GM12892 (cell line): ENCODE results near the gene MT1E.

Source experiments
- DNase-seq: peaks from one replicate; pipeline ENCODE4 v3.0.0; 2011; ENCODE audit not compliant: insufficient read length
- FAIRE-seq: peaks from 2 replicates; lab custom pipeline; 2011; peaks lifted over from hg19 to GRCh38; lab: Jason Lieb, UNC
- POLR2A ChIP-seq: IDR thresholded peaks from 2 replicates; pipeline ENCODE4 v1.6.1; 2011; ENCODE audit warnings: low read depth, low read length, control low read depth
- POLR2AphosphoS5 ChIP-seq: IDR thresholded peaks from 2 replicates; pipeline ENCODE4 v1.6.1; 2011; ENCODE audit warnings: low read depth, low read length, control low read depth
- TAF1 ChIP-seq: IDR thresholded peaks from 2 replicates; pipeline ENCODE4 v1.6.1; 2011; ENCODE audit warnings: low read depth, mild to moderate bottlenecking, control low read depth, low read length, borderline replicate concordance

The MT1E gene

DNA sequence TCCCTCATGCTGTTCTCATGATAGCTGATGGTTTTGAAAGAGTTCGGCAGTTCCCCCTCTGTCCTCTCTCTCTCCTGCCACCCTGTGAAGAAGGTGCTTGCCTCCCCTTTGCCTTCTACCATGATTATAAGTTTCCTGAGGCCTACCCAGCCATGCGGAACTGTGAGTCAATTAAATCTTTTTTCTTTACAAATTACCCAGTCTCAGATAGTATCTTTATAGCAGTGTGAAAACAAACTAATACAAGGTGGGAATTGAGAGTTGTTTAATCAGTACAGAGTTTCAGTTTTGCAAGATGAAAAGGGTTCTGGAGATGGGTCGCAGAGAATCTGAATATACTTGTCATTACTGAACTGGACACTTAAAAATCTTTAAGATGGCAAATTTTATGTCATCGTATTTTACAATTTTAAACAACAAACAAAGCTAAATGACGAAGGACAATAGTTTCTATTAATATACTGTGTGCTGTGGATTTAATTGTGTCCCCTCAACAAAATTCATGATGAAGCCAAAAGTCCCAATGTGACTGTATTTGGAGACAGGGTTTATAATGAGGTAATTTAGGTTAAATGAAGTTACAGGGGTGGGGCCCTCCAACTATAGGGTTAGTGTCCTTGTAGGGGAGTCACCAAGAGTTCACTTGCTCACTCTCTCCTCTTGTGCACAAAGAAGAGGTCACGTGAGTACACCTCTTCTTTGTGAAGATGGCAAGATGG lies 31.8 kb upstream of the MT1E start:
- peak; percentile 24 for FAIRE-seq
- DNase-seq = no peak
- TF ChIP-seq TAF1 = no peak
- TF ChIP-seq POLR2A = no peak
- no peak for TF ChIP-seq POLR2AphosphoS5

DNA sequence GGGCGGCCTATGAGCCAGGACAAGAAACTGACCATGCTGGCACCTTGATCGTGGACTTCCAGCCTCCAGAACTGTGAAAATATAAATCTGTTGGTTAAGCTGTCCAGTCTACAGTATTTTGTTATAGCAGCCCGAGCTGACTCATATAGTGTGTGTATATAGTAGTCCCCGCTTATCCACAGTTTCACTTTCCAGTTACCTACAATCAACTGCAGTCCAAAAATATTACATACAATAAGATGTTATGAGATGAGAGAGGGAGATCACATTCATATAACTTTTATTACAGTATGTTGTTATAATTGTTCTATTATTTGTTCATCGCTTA lies 31.3 kb upstream of the MT1E start:
- TF ChIP-seq POLR2A = no peak
- TF ChIP-seq TAF1 = no peak
- TF ChIP-seq POLR2AphosphoS5 = no peak
- FAIRE-seq (no peak), DNase-seq (no peak)

DNA sequence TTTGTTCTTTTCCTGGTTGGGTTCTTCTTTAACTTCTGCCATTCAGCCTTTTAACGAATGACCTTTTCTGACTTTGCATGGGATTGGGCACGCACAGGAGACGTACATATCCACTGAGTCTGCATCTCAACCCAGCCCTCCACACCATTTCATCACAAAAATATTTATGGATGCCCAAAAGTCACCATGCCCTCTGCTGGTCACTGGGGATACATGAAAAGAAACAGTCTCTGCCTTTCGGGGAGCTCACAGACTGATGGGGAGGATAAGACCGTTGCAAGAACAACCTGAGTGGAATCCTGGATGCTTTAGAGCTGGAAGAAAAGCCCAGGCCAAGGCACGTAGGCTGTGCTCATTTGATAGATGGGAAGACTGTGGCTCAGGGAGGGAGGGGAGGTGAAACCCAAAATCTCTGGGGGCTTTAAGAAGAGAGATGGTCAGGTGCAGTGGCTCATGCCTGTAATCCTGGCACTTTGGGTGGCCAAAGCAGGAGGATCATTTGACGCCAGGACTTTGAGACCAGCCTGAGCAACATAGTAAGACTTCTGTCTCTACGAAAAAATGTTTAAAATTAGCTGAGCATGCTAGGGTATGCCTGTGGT lies 25.1 kb upstream of the MT1E start:
- FAIRE-seq (no peak), DNase-seq (no peak)
- TF ChIP-seq TAF1 = no peak
- no peak for TF ChIP-seq POLR2AphosphoS5
- no peak for TF ChIP-seq POLR2A

DNA sequence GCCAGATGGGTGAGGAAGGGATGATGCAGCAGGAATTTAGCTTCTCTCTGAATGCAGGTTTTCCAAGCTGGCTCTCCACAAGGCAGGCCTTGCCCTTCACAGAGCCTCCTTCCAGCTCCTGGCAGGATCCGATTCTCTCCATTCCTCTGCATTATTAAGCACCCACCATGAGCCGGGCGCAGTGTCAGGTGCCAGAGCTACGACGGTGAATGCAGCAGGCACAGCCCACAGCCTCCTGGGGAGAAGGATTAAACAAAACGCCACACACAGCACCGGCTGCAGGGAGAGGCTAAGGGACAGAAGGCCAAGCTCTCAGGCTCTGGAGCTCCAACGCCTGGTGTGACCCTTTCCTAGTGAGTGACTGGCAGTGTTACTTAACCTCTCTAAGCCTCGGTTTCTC lies 24.3 kb upstream of the MT1E start:
- no peak for TF ChIP-seq POLR2A
- TF ChIP-seq TAF1 = no peak
- TF ChIP-seq POLR2AphosphoS5 = no peak
- no peak for DNase-seq
- no peak for FAIRE-seq

DNA sequence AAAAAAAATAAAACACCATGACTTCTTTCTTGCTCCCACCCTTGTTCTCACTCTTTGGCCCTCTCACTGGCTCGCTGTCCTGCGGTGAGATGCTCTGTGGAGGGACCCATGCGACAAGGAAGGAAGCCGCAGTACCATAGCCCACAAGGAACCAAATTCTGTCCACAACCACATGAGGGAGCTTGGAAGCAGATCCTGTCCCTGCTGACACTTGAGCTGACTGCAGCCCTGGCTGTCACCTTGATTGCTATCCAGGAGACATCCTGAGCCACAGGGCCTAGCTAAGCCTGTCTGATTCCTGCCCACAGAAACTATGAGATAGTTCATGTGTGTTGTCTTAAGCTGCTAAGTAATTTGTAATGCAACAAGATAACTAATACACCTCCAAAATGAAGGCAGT lies 22.0 kb upstream of the MT1E start:
- FAIRE-seq = no peak
- no peak for TF ChIP-seq POLR2A
- no peak for TF ChIP-seq TAF1
- TF ChIP-seq POLR2AphosphoS5 = no peak
- no peak for DNase-seq

DNA sequence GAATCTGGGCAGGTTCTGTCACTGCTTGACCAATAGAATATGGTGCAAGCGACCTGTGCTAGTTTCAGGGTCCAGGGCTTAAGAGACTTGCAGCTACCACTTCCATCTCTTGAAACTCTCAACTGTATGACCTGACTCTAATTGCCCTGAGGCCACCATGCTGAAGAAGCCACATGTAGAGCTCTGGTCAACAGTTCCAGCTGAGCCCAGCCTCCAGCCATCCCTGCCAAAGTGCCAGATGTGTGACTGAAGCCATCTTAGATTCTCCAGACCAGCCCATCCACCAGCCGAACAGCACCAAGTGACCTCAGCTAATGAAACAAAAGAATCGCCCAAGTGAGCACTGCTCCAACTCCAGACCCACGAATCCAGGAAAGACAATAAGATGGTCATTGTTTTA lies 20.6 kb upstream of the MT1E start:
- DNase-seq (no peak), FAIRE-seq (no peak)
- TF ChIP-seq POLR2AphosphoS5 (no peak), TAF1 (no peak), POLR2A (no peak)

DNA sequence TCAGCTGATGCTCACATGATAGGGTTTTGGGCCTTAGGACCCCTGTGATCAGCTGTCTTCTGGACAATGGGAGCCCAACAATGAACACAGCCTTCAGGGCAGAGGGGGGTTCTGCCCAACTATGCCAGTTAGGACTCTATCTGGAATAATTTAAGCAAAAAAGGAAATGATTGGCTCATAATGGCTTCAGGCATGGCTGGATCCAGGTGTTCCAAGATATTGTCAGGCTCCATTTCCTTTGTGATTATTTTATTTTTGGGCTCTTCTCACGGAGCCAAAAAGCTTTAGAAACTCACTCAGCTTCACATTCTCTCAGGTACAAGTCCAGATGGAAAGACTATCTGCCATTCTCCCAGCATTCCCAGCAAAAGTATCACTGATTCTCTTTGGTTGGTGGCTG lies 20.1 kb upstream of the MT1E start:
- TF ChIP-seq TAF1 (no peak), POLR2AphosphoS5 (no peak), POLR2A (no peak)
- DNase-seq (no peak), FAIRE-seq (no peak)

DNA sequence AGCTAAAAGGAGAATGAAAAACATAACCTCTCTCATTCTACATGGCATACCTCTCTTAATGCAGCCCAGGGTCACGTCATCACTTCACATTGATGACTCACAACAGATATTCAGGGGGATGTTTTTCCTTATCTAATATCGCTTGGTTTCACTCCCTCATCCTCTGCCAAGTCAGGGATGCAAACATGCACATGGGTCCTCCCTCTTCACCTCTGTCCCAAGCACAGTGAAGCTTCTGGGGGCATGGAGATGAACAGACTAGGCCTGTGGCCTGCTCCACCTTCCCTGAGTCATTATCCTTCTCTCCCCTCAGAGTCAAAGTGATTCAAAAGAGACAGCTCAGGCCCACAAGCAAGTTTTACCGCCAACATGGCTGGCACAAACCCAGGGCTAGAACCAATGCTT lies 19.5 kb upstream of the MT1E start:
- TF ChIP-seq TAF1 (no peak), POLR2A (no peak), POLR2AphosphoS5 (no peak)
- no peak for FAIRE-seq
- DNase-seq = no peak

DNA sequence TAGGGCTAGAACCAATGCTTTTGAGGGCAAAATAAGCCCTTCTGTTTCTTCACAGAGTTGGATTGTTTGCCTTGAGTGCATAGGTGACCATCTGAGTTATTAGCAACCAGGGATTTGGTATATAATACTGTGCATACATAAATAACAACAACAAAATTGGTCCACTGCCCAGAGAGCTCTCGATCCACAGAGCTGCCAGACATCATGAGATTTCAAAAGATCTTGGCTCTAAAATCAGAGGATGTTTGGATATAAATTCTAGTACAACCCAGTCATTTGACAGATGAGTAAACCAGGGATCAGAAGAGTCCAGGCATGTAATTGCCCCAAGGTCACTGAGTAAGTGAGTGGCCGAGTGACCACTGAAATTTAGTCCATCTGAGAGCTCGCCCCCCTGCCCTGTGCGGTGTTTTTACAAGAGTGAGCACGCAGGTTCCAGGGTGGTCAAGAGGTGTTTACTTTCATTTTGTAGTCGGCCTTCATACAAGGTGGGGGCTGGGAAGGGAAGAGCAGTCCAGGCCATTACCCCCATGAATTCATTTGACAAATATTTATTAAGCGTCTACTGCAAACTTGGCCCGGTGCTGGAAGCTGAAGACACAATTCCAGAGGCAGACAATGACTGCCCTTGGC lies 19.0 kb upstream of the MT1E start:
- DNase-seq (no peak), FAIRE-seq (no peak)
- TF ChIP-seq POLR2AphosphoS5 (no peak), POLR2A (no peak), TAF1 (no peak)

DNA sequence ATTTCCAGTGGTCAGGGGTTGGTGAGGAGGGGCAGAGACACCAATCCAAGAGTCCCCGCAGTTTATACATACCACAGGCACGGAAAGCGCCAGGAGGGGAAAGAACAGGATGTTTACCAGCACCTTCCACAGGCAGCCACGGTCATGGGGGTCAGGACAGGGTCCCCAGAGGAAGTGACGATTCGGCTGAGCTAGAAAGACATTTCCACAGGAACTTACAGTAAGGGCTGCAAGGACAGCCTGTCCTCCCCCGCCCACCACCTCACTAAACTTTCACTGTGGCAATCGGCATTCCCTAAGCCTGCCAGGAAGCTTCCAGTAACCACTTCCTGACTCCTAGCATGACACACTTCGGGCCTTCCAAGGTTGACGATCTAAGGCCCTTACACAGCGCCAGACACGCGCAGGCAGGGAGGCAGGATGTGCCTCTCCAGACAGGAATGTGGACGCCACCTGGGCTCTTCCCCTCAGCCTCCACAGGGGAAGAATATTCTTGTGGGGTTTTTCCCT lies 18.4 kb upstream of the MT1E start:
- no peak for TF ChIP-seq POLR2AphosphoS5
- no peak for FAIRE-seq
- no peak for DNase-seq

DNA sequence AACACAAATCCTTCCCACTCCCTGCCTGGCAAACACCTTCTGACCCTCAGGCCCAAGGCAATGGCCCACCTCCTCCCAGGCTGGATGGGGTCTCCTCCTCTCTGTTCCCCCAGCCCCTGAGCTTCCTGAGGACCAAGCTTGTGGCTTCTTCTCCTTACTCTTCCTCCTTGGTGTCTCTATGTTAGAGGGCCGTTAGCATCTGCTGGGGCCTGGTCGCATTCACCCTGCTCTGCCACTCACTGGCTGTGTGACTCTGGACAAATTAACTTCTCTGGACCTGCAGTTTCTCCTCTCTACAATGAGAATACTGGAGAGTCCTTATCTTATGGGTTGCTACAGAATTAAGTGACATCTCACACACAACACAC lies 17.9 kb upstream of the MT1E start:
- FAIRE-seq = no peak
- TF ChIP-seq TAF1 = no peak
- TF ChIP-seq POLR2AphosphoS5 = no peak
- no peak for TF ChIP-seq POLR2A
- no peak for DNase-seq

DNA sequence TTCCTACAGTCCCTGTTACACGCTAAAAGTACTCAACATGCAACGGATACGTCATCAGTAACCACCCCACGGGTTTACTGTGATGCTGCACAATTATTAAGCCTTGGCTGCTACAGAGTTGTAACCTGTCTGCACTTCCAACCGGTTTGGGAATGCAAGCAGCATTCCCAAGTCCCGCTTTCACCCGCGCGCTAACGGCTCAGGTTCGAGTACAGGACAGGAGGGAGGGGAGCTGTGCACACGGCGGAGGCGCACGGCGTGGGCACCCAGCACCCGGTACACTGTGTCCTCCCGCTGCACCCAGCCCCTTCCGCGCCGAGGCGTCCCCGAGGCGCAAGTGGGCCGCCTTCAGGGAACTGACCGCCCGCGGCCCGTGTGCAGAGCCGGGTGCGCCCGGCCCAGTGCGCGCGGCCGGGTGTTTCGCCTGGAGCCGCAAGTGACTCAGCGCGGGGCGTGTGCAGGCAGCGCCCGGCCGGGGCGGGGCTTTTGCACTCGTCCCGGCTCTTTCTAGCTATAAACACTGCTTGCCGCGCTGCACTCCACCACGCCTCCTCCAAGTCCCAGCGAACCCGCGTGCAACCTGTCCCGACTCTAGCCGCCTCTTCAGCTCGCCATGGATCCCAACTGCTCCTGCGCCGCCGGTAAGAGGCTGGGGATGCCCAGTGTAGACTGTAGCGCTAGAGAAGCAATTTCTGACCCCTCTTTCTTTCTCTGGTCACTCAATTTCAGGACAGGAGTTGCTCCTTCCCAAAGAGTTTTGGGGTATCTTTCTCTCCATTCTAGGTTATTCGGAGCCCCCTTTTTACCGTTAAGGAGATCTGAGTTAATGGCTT lies 17.3 kb upstream of the MT1E start, which contains the start of gene MT2A:
Gene MT2A (plus strand): TSS at position 542 of the 833 bp plus-strand sequence. CDS start 72 bp downstream, at position 614.
- peak; percentile 54 for FAIRE-seq
- no peak for TF ChIP-seq POLR2AphosphoS5
- peak; percentile 48; the same call in 1 of the 2 replicates for TF ChIP-seq POLR2A
- TF ChIP-seq TAF1 = no peak

More for the DNA sequence above, 17.3 kb upstream of the MT1E start, which contains the start of gene MT2A:
- peak; percentile 95 for DNase-seq
